ENCODE data around the gene ERF. TPM values are rescaled to one million over a fixed set of nuclear protein-coding genes. Genes with fewer than 3 reads are reported as not detected.

ERF gene
- total RNA-seq, 1 experiment from 2014 or later, result 96.1 TPM

- TF ChIP-seq RAD21 (IDR thresholded peaks at IDR 0.05; ENCODE audit: low read depth), result no peak
- TF ChIP-seq CBX3 (IDR thresholded peaks at IDR 0.05; ENCODE audit: low read depth), result no peak
- no peak for TF ChIP-seq SRF (IDR thresholded peaks at IDR 0.05; ENCODE audit: low read depth)
- TF ChIP-seq ELF1 (IDR thresholded peaks at IDR 0.05; ENCODE audit: borderline replicate concordance, low read depth), result no peak
- TF ChIP-seq SIN3A (IDR thresholded peaks at IDR 0.05; ENCODE audit: low read depth), result no peak
- no peak for TF ChIP-seq REST (IDR thresholded peaks at IDR 0.05; ENCODE audit: low read depth)
- TF ChIP-seq POLR2A (IDR thresholded peaks at IDR 0.05; ENCODE audit: borderline replicate concordance, extremely low read depth, insufficient read depth, insufficient read length), result no peak
- TF ChIP-seq EGR1 (IDR thresholded peaks at IDR 0.05; ENCODE audit: low read depth), result no peak
- TF ChIP-seq SP1 (IDR thresholded peaks at IDR 0.05; ENCODE audit: low read depth), result no peak
- TF ChIP-seq POLR2AphosphoS5 (IDR thresholded peaks at IDR 0.05; ENCODE audit: low read depth, low read length), result no peak
- no peak for TF ChIP-seq CEBPB (IDR thresholded peaks at IDR 0.05; ENCODE audit: low read depth)
- TF ChIP-seq YY1 (IDR thresholded peaks at IDR 0.05; ENCODE audit: extremely low read depth, insufficient replicate concordance, low read depth, low read length), result no peak
- TF ChIP-seq ZNF274 (IDR thresholded peaks at IDR 0.05; ENCODE audit: low read depth, low read length), result no peak
- TF ChIP-seq EZH2 (IDR thresholded peaks at IDR 0.05), result no peak
- TF ChIP-seq FOSL1 (IDR thresholded peaks at IDR 0.05; ENCODE audit: low read depth), result no peak
- no peak for TF ChIP-seq ZFX (IDR thresholded peaks at IDR 0.05)
- TF ChIP-seq TCF7L2 (IDR thresholded peaks at IDR 0.05; ENCODE audit: borderline replicate concordance, extremely low read depth, insufficient read depth, insufficient read length), result no peak
- no peak for TF ChIP-seq CTCF (IDR thresholded peaks at IDR 0.05 in 2 of 3, conservative IDR thresholded peaks at IDR 0.05 in 1 of 3; ENCODE audit: borderline replicate concordance in 1 of 3, insufficient read depth in 1 of 3, low read depth in 2 of 3, low read length in 2 of 3)
- TF ChIP-seq ZBTB33 (IDR thresholded peaks at IDR 0.05; ENCODE audit: extremely low read depth, insufficient replicate concordance, low read length), result no peak
- Histone ChIP-seq H3K27me3 (ENCODE audit: insufficient read depth, low read length) (no peaks in the 10 kb centered on the region), H3K9me2 (ENCODE audit: insufficient read depth) (no peaks in the 10 kb centered on the region), H3K27ac (ENCODE audit: low read depth, low read length) (peak overlapping the region; percentile 15; the same call in 1 of the 2 replicates), H2AFZ (ENCODE audit: low read depth, low read length, poor library complexity, severe bottlenecking) (no peak overlapping the region), H3K4me1 (ENCODE audit: control insufficient read depth in 1 of 2, insufficient read depth in 2 of 2, low read length in 2 of 2) (peaks cover 0 to 35% of the 10 kb centered on the region in 2 experiments; a peak in 2 of 4 replicates), H3K4me2 (ENCODE audit: low read length) (no peak overlapping the region), H3K4me3 (replicated peaks in 1 of 2; ENCODE audit: low read depth in 1 of 2, low read length in 2 of 2) (no peak overlapping the region), H3K9ac (ENCODE audit: low read length) (no peak overlapping the region), H4K20me1 (ENCODE audit: insufficient read depth) (0 out of 2 replicates have a peak, but pooled peaks cover 6% of the 10 kb centered on the region), H3K36me3 (ENCODE audit: control insufficient read depth in 1 of 2, insufficient read depth in 2 of 2, low read length in 2 of 2) (peaks cover 16 to 41% of the 10 kb centered on the region in 2 experiments; a peak in 3 of 4 replicates), H3K9me3 (ENCODE audit: control insufficient read depth in 1 of 2, insufficient read depth in 1 of 2, low read depth in 1 of 2, low read length in 2 of 2) (no peaks in the 10 kb centered on the region), H3K79me2 (ENCODE audit: insufficient read depth, low read length) (peaks cover 46% of the 10 kb centered on the region)
- DNase-seq (ENCODE audit: low read depth, low spot score) (no peak), ATAC-seq (no peak)
- intact Hi-C loops (cut with micrococcal nuclease), result no loop called here
- POLR2A ChIA-PET, result no interaction called here
- BruUV-seq (replicated peaks), result no TSS peak
- RAD21 ChIA-PET (ENCODE audit: low non-redundant PET in 1 of 2, low total read pairs in 2 of 2, uncharacterized antibody in 2 of 2, unreplicated experiment in 2 of 2), result no interaction called here
- CTCF ChIA-PET, result no interaction called here
Measured at GRCh38 chr19:42198676-42199439, 56.1 kb downstream of the ERF start.
